Activated naive CD8-positive, alpha-beta T cell treated with anti-CD3 and anti-CD28 coated beads for 36 hours (primary cell): ENCODE results near the gene ARRB2. TPM values are rescaled to one million over a fixed set of nuclear protein-coding genes. Genes with fewer than 3 reads are reported as not detected.
"Not testable (repeated sequence)": the region's sequence is repeated elsewhere in the genome, so short reads cannot be mapped to it uniquely, and the experiment has no call there.

Source experiments
- DNase-seq: peaks from one replicate; pipeline ENCODE4 v3.0.0; 2021
- H3K27ac Mint-ChIP-seq: one replicate; pipeline ENCODE4 v1.8.0; 2022; ENCODE audit warnings: mild to moderate bottlenecking, moderate library complexity, mixed read lengths
- H3K27me3 Mint-ChIP-seq: one replicate; pipeline ENCODE4 v1.8.0; 2022; ENCODE audit warnings: mild to moderate bottlenecking, mixed read lengths
- H3K36me3 Mint-ChIP-seq: one replicate; pipeline ENCODE4 v1.8.0; 2021; ENCODE audit warnings: mild to moderate bottlenecking, mixed read lengths
- H3K4me1 Mint-ChIP-seq: one replicate; pipeline ENCODE4 v1.8.0; 2021; ENCODE audit warnings: mixed read lengths
- H3K4me3 Mint-ChIP-seq: one replicate; pipeline ENCODE4 v1.8.0; 2022; ENCODE audit warnings: mild to moderate bottlenecking, moderate library complexity, mixed read lengths
- H3K9me3 Mint-ChIP-seq: one replicate; pipeline ENCODE4 v1.8.0; 2022; ENCODE audit warnings: mixed read lengths
- total RNA-seq, 2 experiments: library from RNA; stranded (reverse); gene quantifications; one replicate each; pipeline ENCODE4 v1.2.3, GENCODE V29; 2021

Gene ARRB2
- total RNA-seq, 2 experiments from 2014 or later, result 161 to 170 TPM

- Mint-ChIP-seq H3K27me3 (no peaks in the 10 kb centered on the region), H3K4me3 (peak overlapping the region; percentile 98), H3K27ac (peak overlapping the region; percentile 99), H3K4me1 (peaks cover 50% of the 10 kb centered on the region), H3K36me3 (peaks cover 34% of the 10 kb centered on the region), H3K9me3 (no peaks in the 10 kb centered on the region)
- no peak for DNase-seq
Observed at GRCh38 chr17:4712526-4712925, 2.1 kb downstream of the ARRB2 start.

- H3K4me1 Mint-ChIP-seq, result peaks cover 41% of the 10 kb centered on the region
- H3K36me3 Mint-ChIP-seq, result peaks cover 36% of the 10 kb centered on the region
- not testable (repeated sequence) for DNase-seq, H3K9me3 Mint-ChIP-seq, H3K27me3 Mint-ChIP-seq
- H3K27ac Mint-ChIP-seq, result peak overlapping the region; percentile 91
- peak overlapping the region; percentile 78 for H3K4me3 Mint-ChIP-seq
Observed at GRCh38 chr17:4714340-4715062, 4.1 kb downstream of the ARRB2 start.

- peak overlapping the region; percentile 78 for H3K4me3 Mint-ChIP-seq
- H3K27ac Mint-ChIP-seq, result peak overlapping the region; percentile 91
- no peaks in the 10 kb centered on the region for H3K9me3 Mint-ChIP-seq
- peaks cover 36% of the 10 kb centered on the region for H3K36me3 Mint-ChIP-seq
- peak; percentile 59 for DNase-seq
- peaks cover 37% of the 10 kb centered on the region for H3K4me1 Mint-ChIP-seq
- H3K27me3 Mint-ChIP-seq, result no peaks in the 10 kb centered on the region
Observed at GRCh38 chr17:4715063-4715744, 4.8 kb downstream of the ARRB2 start.

- no peak for DNase-seq
- Mint-ChIP-seq H3K36me3 (peaks cover 35% of the 10 kb centered on the region), H3K27me3 (no peaks in the 10 kb centered on the region), H3K4me1 (peaks cover 38% of the 10 kb centered on the region), H3K4me3 (no peak overlapping the region), H3K27ac (peak overlapping the region; percentile 91), H3K9me3 (no peaks in the 10 kb centered on the region)
Observed at GRCh38 chr17:4716081-4716480, 5.6 kb downstream of the ARRB2 start.

GRCh38 chr17:4717791-4718190, 7.4 kb downstream of the ARRB2 start:
- no peak overlapping the region for H3K4me3 Mint-ChIP-seq
- DNase-seq, result no peak
- H3K36me3 Mint-ChIP-seq, result peaks cover 22% of the 10 kb centered on the region
- no peaks in the 10 kb centered on the region for H3K27me3 Mint-ChIP-seq
- H3K27ac Mint-ChIP-seq, result peak overlapping the region; percentile 59
- H3K9me3 Mint-ChIP-seq, result no peaks in the 10 kb centered on the region
- peaks cover 28% of the 10 kb centered on the region for H3K4me1 Mint-ChIP-seq

GRCh38 chr17:4718276-4718675, 7.8 kb downstream of the ARRB2 start:
- Mint-ChIP-seq H3K36me3 (peaks cover 20% of the 10 kb centered on the region), H3K9me3 (no peaks in the 10 kb centered on the region), H3K27ac (no peak overlapping the region), H3K4me3 (no peak overlapping the region), H3K4me1 (peaks cover 28% of the 10 kb centered on the region), H3K27me3 (no peaks in the 10 kb centered on the region)
- DNase-seq, result no peak

- no peaks in the 10 kb centered on the region for H3K9me3 Mint-ChIP-seq
- peaks cover 20% of the 10 kb centered on the region for H3K36me3 Mint-ChIP-seq
- no peak overlapping the region for H3K27ac Mint-ChIP-seq
- no peaks in the 10 kb centered on the region for H3K27me3 Mint-ChIP-seq
- peaks cover 22% of the 10 kb centered on the region for H3K4me1 Mint-ChIP-seq
- no peak for DNase-seq
- H3K4me3 Mint-ChIP-seq, result no peak overlapping the region
Observed at GRCh38 chr17:4719146-4719545, 8.7 kb downstream of the ARRB2 start.

GRCh38 chr17:4719684-4720221, 9.3 kb downstream of the ARRB2 start:
- no peak overlapping the region for H3K4me3 Mint-ChIP-seq
- no peak for DNase-seq
- H3K4me1 Mint-ChIP-seq, result peaks cover 20% of the 10 kb centered on the region
- H3K27me3 Mint-ChIP-seq, result no peaks in the 10 kb centered on the region
- peaks cover 20% of the 10 kb centered on the region for H3K36me3 Mint-ChIP-seq
- peak overlapping the region; percentile 40 for H3K27ac Mint-ChIP-seq
- H3K9me3 Mint-ChIP-seq, result no peaks in the 10 kb centered on the region

GRCh38 chr17:4720787-4721186, 10.4 kb downstream of the ARRB2 start:
- Mint-ChIP-seq H3K4me3 (no peak overlapping the region), H3K36me3 (peaks cover 10% of the 10 kb centered on the region), H3K27ac (no peak overlapping the region), H3K27me3 (no peaks in the 10 kb centered on the region), H3K4me1 (peaks cover 13% of the 10 kb centered on the region), H3K9me3 (no peaks in the 10 kb centered on the region)
- DNase-seq, result no peak

- no peaks in the 10 kb centered on the region for H3K27me3 Mint-ChIP-seq
- peaks cover 13% of the 10 kb centered on the region for H3K4me1 Mint-ChIP-seq
- H3K27ac Mint-ChIP-seq, result peak overlapping the region; percentile 66
- H3K36me3 Mint-ChIP-seq, result peaks cover 7% of the 10 kb centered on the region
- no peaks in the 10 kb centered on the region for H3K9me3 Mint-ChIP-seq
- no peak for DNase-seq
- H3K4me3 Mint-ChIP-seq, result no peak overlapping the region
Observed at GRCh38 chr17:4721203-4722135, 11.0 kb downstream of the ARRB2 start.

- H3K27me3 Mint-ChIP-seq, result no peaks in the 10 kb centered on the region
- no peak for DNase-seq
- no peaks in the 10 kb centered on the region for H3K9me3 Mint-ChIP-seq
- H3K4me1 Mint-ChIP-seq, result peaks cover 14% of the 10 kb centered on the region
- H3K4me3 Mint-ChIP-seq, result no peak overlapping the region
- peaks cover 5% of the 10 kb centered on the region for H3K36me3 Mint-ChIP-seq
- H3K27ac Mint-ChIP-seq, result no peak overlapping the region
Observed at GRCh38 chr17:4722678-4723240, 12.3 kb downstream of the ARRB2 start.

GRCh38 chr17:4724650-4725049, 14.2 kb downstream of the ARRB2 start:
- DNase-seq, result no peak
- H3K27ac Mint-ChIP-seq, result no peak overlapping the region

GRCh38 chr17:4725646-4726310, 15.3 kb downstream of the ARRB2 start:
- H3K27me3 Mint-ChIP-seq, result no peaks in the 10 kb centered on the region
- no peak overlapping the region for H3K27ac Mint-ChIP-seq
- DNase-seq, result no peak
- H3K9me3 Mint-ChIP-seq, result no peaks in the 10 kb centered on the region
- no peaks in the 10 kb centered on the region for H3K36me3 Mint-ChIP-seq
- no peak overlapping the region for H3K4me3 Mint-ChIP-seq
- peaks cover 28% of the 10 kb centered on the region for H3K4me1 Mint-ChIP-seq

More at GRCh38 chr17:4724650-4725049, 14.2 kb downstream of the ARRB2 start:
- peaks cover 24% of the 10 kb centered on the region for H3K4me1 Mint-ChIP-seq
- no peaks in the 10 kb centered on the region for H3K27me3 Mint-ChIP-seq
- no peaks in the 10 kb centered on the region for H3K9me3 Mint-ChIP-seq
- H3K4me3 Mint-ChIP-seq, result no peak overlapping the region
- no peaks in the 10 kb centered on the region for H3K36me3 Mint-ChIP-seq

- Mint-ChIP-seq H3K4me1 (peaks cover 33% of the 10 kb centered on the region), H3K9me3 (no peaks in the 10 kb centered on the region), H3K27ac (peak overlapping the region; percentile 60), H3K27me3 (no peaks in the 10 kb centered on the region), H3K4me3 (peak overlapping the region; percentile 40), H3K36me3 (no peaks in the 10 kb centered on the region)
- DNase-seq, result no peak
Observed at GRCh38 chr17:4728124-4728523, 17.7 kb downstream of the ARRB2 start.
